IPS DF 4.7 (cell line): Measurements from ENCODE around the gene FIGNL1.

Source experiments
- DNase-seq: peaks from one replicate; pipeline ENCODE4 v3.0.0-alpha.2; 2013; ENCODE audit warnings: low spot score; ENCODE audit errors: extremely low read depth

Gene FIGNL1

DNA sequence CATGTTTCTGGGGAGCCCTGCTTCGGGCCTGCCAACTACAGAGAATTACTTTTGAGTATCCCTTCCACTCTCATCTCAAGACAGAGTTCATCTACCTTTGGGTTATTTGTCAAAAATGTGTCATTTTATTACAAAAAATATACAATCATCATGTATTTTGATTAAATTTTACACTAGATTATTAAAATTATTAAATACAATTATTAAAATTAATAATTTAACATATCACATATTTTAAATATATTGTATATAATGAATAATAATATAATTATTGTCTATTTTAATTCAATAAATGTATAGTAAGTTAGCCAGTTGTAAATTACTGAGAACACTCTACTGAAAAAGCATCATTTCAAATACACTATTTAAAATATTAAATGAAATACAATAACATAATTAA lies 50.9 kb downstream of the FIGNL1 start:
- DNase-seq = no peak

DNA sequence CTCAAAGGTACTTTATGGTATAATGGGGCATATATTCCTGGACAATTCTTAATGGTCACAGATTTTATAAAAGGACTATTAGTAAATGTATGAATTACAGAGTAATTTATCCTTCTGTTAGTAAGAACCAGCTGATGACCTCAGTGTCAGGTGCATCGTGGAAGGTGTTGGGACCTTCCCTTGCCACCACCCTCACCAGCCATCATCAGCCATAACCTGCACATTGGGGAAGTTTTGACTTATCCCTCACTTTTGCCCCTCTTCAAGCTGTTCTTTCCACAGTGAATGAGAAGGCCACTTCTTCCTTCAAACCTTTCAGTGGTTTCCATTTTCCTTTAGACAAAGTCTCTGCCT lies 52.2 kb downstream of the FIGNL1 start:
- DNase-seq = no peak

DNA sequence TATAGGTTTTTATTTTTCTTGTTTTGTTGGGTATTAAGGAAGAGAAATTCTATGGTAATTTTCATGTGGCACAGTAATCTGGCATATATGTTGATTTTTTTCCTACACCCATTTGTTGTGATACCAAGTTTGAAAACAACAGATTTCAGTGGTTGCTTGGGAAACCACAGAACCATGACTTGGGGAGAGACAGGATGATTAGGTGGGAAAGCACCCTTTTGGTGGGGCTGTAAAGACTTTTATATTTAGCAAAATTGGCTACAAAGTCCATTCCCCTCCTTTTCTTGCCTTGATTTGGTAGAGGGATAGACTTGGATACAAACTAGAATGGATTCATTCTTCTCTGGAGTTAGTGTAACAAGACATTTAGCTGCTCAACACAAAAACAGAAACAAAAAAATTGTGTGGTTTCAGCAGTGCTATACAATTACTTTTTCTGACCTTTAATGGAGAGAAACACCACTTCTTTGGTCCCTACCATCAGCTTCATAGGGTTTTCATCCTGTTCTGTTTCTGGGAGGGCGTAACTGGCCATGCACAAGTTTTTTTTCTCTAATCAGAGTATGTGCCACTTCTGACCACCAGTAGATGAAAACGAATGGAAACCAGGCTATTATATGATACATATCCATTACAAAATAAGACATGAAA lies 52.7 kb downstream of the FIGNL1 start:
- no peak for DNase-seq

DNA sequence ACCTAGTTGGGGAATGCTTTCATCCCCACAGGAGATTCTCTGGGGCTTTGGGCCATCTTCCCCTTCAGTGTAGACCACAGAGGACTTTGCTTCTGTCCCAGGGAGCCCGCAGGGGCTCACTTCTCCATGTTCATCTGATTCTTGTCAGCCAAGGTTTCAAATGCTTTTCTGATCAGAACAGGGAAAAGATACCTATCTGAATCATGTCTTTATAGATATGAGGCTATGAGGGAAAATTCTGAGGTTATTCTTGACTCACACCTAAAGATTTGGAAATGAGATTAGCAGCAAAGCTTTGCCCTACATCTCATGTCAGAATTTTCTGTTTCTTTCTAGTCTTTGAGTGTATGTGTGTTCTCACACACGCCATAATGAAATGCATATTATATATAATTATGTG lies 53.3 kb downstream of the FIGNL1 start:
- DNase-seq = no peak

DNA sequence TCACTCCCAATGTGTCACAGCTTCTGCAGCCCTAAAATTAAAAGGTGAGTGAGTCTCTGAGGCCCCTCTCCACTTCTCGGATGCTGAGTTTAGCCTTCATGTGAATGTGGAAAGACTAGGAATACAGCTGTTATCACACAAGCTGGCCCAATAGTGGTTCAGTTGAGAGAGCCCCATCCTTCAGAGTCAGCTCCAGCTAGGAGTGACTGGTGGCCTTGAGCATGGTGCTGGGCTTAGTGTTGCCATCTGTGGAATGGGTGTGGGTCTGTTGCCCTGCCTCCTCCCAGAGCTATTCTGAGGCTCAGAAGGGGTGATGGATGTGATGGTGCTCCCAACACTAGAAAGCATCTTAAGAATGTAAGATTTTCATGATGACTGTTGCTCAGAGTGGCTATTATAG lies 55.8 kb downstream of the FIGNL1 start:
- no peak for DNase-seq
